Osteocyte (in vitro differentiated cells): ENCODE measurements around the gene CASP8AP2. TPM values are rescaled to one million over a fixed set of nuclear protein-coding genes. Genes with fewer than 3 reads are reported as not detected.

Experiments
- DNase-seq: peaks from one replicate; pipeline ENCODE4 v3.0.0; 2021; ENCODE audit warnings: mixed read lengths; ENCODE audit not compliant: unreplicated experiment; ENCODE audit errors: extremely low spot score
- H3K27ac Mint-ChIP-seq: one replicate; pipeline ENCODE4 v1.8.0; 2021; ENCODE audit warnings: mild to moderate bottlenecking, mixed read lengths; ENCODE audit not compliant: unreplicated experiment
- H3K27me3 Mint-ChIP-seq: one replicate; pipeline ENCODE4 v1.8.0; 2021; ENCODE audit warnings: mixed read lengths; ENCODE audit not compliant: unreplicated experiment
- H3K36me3 Mint-ChIP-seq: one replicate; pipeline ENCODE4 v1.8.0; 2021; ENCODE audit warnings: mixed read lengths; ENCODE audit not compliant: unreplicated experiment
- H3K4me1 Mint-ChIP-seq: one replicate; pipeline ENCODE4 v1.8.0; 2021; ENCODE audit warnings: mixed read lengths; ENCODE audit not compliant: unreplicated experiment
- H3K4me3 Mint-ChIP-seq: one replicate; pipeline ENCODE4 v1.8.0; 2021; ENCODE audit warnings: mild to moderate bottlenecking, moderate library complexity, mixed read lengths; ENCODE audit not compliant: unreplicated experiment
- H3K9me3 Mint-ChIP-seq: one replicate; pipeline ENCODE4 v1.8.0; 2021; ENCODE audit warnings: mixed read lengths; ENCODE audit not compliant: unreplicated experiment
- CTCF ChIP-seq: fragments of 200-600 bp; sonication (generic); IDR thresholded peaks from 2 replicates; pipeline ENCODE4 v1.5.0; 2021; ENCODE audit warnings: antibody characterized with exemption, mild to moderate bottlenecking, moderate library complexity
- total RNA-seq: library from RNA; stranded (reverse); gene quantifications from 2 replicates; pipeline ENCODE4 v1.2.1, GENCODE V29; 2021

CASP8AP2 gene
- total RNA-seq, 1 donor from 2014 or later, result 15.2 TPM

- TF ChIP-seq CTCF, result no peak
- Mint-ChIP-seq H3K27me3 (no peaks in the 10 kb centered on the region), H3K9me3 (peaks cover 10% of the 10 kb centered on the region), H3K4me1 (no peaks in the 10 kb centered on the region), H3K27ac (no peak overlapping the region), H3K4me3 (no peak overlapping the region), H3K36me3 (peaks cover 61% of the 10 kb centered on the region)
- DNase-seq, result no peak
These were observed 36.5 kb downstream of the CASP8AP2 start for GRCh38 chr6:89866024-89866678.

GRCh38 chr6:89873721-89874120 lies 44.0 kb downstream of the CASP8AP2 start:
- Mint-ChIP-seq H3K27ac (no peak overlapping the region), H3K27me3 (no peaks in the 10 kb centered on the region), H3K4me1 (no peaks in the 10 kb centered on the region), H3K9me3 (no peaks in the 10 kb centered on the region), H3K36me3 (peaks cover 21% of the 10 kb centered on the region), H3K4me3 (no peak overlapping the region)
- no peak for TF ChIP-seq CTCF
- DNase-seq, result no peak

GRCh38 chr6:89874438-89874837 lies 44.8 kb downstream of the CASP8AP2 start:
- TF ChIP-seq CTCF, result no peak
- no peaks in the 10 kb centered on the region for H3K27me3 Mint-ChIP-seq
- no peaks in the 10 kb centered on the region for H3K9me3 Mint-ChIP-seq
- peaks cover 20% of the 10 kb centered on the region for H3K36me3 Mint-ChIP-seq
- DNase-seq, result no peak
- no peak overlapping the region for H3K27ac Mint-ChIP-seq
- H3K4me3 Mint-ChIP-seq, result no peak overlapping the region
- no peaks in the 10 kb centered on the region for H3K4me1 Mint-ChIP-seq

DNA sequence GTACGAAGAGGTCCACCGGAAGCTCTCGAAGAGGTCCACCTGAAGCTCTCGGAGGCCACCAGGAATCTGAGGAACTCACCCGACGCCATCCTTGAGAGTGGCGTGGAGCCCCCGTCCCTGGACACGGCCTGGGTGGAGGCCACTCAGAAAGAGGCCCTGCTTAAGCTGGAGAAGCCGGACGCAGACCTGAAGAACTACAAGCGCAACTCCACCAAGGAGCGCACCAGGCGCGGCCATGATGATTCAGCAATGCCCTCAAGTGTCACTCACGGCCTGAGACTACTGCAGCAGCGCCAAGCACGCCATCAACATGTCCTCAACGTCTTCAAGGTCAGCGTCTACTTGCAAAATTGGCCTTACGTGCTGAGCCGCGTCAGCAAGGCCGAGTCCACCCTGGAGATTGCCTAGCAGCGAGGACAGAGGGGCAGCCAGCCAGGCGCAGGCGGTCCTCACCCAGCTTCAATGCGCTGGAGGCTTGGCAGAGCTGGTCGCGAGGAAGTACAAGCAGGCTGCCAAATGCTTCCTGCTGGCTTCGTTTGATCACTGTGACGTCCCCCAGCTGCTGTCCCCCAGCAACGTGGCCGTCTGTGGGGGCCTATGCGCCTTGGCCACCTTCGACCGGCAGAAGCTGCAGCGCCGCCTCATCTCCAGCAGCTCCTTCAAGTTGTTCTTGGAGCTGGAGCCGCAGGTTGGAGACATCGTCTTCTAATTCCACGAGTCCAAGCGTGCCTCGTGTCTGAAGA lies 56.9 kb downstream of the CASP8AP2 start:
- no peak overlapping the region for H3K27ac Mint-ChIP-seq
- peaks cover 21% of the 10 kb centered on the region for H3K27me3 Mint-ChIP-seq
- no peak overlapping the region for H3K4me3 Mint-ChIP-seq
- H3K9me3 Mint-ChIP-seq, result no peaks in the 10 kb centered on the region
- no peak for TF ChIP-seq CTCF
- DNase-seq, result no peak
- H3K36me3 Mint-ChIP-seq, result no peaks in the 10 kb centered on the region
- no peaks in the 10 kb centered on the region for H3K4me1 Mint-ChIP-seq

DNA sequence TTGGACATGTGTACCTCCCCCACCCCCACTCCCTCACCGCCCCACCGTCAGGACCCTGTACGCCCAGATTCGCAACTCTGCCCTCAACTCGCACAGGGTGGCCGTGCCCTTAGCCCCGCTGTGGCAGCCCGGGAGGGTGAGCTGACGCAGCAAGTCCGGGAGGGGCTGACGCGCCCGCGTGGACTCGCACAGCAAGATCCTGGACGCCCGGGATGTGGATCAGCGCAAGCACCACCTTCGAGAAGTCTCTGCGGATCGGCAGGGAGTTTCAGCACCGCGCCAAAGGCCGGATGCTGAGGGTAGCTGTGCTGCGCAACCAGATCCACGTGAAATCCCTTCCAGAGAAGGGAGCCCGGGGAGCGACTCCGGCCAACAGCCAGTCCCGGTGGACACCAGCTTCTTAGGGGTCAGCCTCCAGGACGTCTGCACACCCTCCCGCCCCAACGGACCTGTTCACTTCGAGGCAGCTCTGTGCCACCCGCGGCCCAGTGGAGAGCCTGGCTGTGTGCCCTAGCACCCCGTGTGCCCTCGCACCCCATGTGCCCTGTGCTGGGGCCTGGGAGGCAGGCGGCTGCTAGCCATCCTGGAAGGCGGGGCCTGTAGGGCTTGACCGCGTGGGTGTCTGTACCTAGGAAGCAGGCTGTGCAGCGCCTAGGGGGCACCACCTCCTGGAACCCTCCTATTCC lies 57.9 kb downstream of the CASP8AP2 start:
- Mint-ChIP-seq H3K9me3 (no peaks in the 10 kb centered on the region), H3K4me3 (no peak overlapping the region), H3K27me3 (peaks cover 23% of the 10 kb centered on the region), H3K36me3 (no peaks in the 10 kb centered on the region), H3K27ac (no peak overlapping the region), H3K4me1 (no peaks in the 10 kb centered on the region)
- no peak for DNase-seq
- TF ChIP-seq CTCF, result no peak
